Stomach (tissue), 4 donors: ENCODE results near the gene CISD3.

ENCODE experiments used
- CTCF ChIP-seq, 7 experiments: fragments of 450-650 bp in 4 of 7; fragments of 200-600 bp in 3 of 7; sonication (generic) in 3 of 7; IDR thresholded peaks; one replicate each; pipeline ENCODE4 v1.5.1; 2016 to 2019; ENCODE audit warnings: antibody characterized with exemption in 7 of 7, control low read depth in 2 of 7, mild to moderate bottlenecking in 1 of 7
- EP300 ChIP-seq: sonication (generic); formaldehyde crosslinking; IDR thresholded peaks from one replicate; pipeline ENCODE4 v1.6.1; 2017; ENCODE audit warnings: antibody characterized with exemption
- POLR2A ChIP-seq, 4 donors: fragments of 450-650 bp; IDR thresholded peaks; one replicate each; pipeline ENCODE4 v1.6.1; 2016; ENCODE audit warnings: antibody characterized with exemption in 4 of 4, control low read depth in 2 of 4, mild to moderate bottlenecking in 1 of 4, moderate library complexity in 1 of 4
- POLR2AphosphoS5 ChIP-seq, 3 donors: sonication (generic); formaldehyde crosslinking; IDR thresholded peaks; one replicate each; pipeline ENCODE4 v1.6.1; 2016; ENCODE audit warnings: antibody characterized with exemption in 3 of 3

- TF ChIP-seq CTCF (IDR thresholded peaks at IDR 0.05) (no peak), POLR2A (IDR thresholded peaks at IDR 0.05) (no peak), EP300 (no peak), POLR2AphosphoS5 (IDR thresholded peaks at IDR 0.05) (no peak)
Observed at GRCh38 chr17:38740044-38740443, 9.9 kb downstream of the CISD3 start.
